ENCODE results near the gene EPS8L2.
A peak's percentile ranks its signal among the peaks of the same experiment; 100 is the strongest.

Gene EPS8L2

DNA sequence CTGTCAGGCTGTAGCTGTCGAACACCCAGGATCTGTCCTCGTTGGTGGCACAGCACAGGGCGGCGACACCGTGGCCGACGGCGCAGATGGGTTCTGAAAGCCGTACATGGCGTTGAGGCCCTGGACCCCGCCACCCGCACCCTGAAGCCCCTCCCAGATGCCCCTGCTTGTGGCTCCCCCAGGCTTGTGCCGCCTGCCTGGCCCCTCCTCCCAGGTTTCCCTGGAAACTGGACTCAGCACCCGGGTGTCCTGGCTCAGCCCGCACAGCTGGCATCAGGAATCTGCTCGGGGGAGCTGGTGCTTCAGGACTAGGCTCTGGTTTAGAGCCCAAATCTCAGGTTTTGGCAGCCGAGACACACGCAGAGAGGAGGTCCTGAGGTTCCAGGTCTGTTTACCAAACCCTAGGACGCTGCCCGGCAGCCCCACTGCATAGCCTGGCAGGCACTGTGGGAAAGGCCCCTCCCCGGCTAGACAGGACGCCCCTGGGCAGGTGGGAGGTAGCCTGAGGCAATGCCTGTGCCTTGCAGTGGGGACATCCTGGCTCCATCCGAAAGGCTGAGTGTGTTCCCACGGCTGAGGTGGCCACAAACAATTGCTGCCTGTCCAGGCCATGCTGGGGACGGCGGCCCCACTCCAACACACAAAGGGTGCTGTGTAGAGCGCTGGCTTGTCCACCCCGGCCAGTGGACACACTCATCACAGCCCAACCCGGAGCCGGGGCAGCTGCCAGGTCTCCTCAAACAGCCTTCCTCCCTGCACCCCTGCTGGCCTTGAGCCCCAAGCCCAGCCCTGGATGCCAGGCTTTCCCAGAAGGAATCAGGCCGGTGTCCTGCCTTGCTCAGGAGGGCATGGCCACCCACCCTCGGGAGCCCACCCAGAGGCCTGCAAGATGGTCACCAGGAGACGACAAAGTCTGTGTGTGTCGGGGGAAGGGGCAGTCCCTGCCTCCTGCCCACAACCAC lies 66.7 kb downstream of the EPS8L2 start:
- no peaks in the 10 kb centered on the region for H3K27me3 ChIP-seq
- H3K4me3 ChIP-seq (ENCODE audit: low read depth in 1 of 2, low read length in 1 of 2) = no peak overlapping the region
- peaks cover 11% of the 10 kb centered on the region in 2 experiments for H3K4me1 ChIP-seq (ENCODE audit: control insufficient read depth in 1 of 2, insufficient read depth in 1 of 2, low read depth in 1 of 2, low read length in 1 of 2)
- H3K9me3 ChIP-seq = no peaks in the 10 kb centered on the region
- H3K27ac ChIP-seq = no peak overlapping the region
- TF ChIP-seq, protein P1, sequence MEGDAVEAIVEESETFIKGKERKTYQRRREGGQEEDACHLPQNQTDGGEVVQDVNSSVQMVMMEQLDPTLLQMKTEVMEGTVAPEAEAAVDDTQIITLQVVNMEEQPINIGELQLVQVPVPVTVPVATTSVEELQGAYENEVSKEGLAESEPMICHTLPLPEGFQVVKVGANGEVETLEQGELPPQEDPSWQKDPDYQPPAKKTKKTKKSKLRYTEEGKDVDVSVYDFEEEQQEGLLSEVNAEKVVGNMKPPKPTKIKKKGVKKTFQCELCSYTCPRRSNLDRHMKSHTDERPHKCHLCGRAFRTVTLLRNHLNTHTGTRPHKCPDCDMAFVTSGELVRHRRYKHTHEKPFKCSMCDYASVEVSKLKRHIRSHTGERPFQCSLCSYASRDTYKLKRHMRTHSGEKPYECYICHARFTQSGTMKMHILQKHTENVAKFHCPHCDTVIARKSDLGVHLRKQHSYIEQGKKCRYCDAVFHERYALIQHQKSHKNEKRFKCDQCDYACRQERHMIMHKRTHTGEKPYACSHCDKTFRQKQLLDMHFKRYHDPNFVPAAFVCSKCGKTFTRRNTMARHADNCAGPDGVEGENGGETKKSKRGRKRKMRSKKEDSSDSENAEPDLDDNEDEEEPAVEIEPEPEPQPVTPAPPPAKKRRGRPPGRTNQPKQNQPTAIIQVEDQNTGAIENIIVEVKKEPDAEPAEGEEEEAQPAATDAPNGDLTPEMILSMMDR (IDR thresholded peaks at IDR 0.05) = no peak
- peaks cover 14% of the 10 kb centered on the region for H3K36me3 ChIP-seq

DNA sequence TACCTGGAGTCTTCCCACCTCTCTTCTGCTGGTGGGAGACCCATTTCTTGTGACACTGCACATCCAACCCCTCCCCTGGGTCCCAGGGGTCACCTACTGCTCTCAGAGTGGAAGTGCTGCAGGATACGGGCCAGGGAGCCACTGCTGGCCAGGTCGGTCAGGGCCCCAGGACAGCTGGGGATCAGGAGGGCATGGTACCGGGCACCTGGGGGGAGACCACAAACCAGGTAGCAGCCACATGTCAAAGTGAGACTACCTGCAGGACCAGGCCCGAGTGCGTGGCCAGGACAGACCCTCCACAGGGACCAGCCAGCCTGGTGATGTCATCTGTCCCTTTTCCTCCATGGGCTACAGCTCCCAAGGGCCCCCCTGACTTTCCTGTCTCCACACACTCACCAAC lies 67.4 kb downstream of the EPS8L2 start:
- TF ChIP-seq, protein P1 (IDR thresholded peaks at IDR 0.05) = no peak
- peaks cover 18% of the 10 kb centered on the region in 2 experiments for H3K4me1 ChIP-seq (ENCODE audit: control insufficient read depth in 1 of 2, insufficient read depth in 1 of 2, low read depth in 1 of 2, low read length in 1 of 2)

GRCh38 chr11:773830-774229 lies 67.8 kb downstream of the EPS8L2 start:
- H3K4me1 ChIP-seq (ENCODE audit: control insufficient read depth in 1 of 2, insufficient read depth in 1 of 2, low read depth in 1 of 2, low read length in 1 of 2) = peaks cover 20 to 22% of the 10 kb centered on the region in 2 experiments
- H3K36me3 ChIP-seq = peaks cover 14% of the 10 kb centered on the region
- TF ChIP-seq, protein P1 (IDR thresholded peaks at IDR 0.05) = no peak
- H3K27ac ChIP-seq = no peak overlapping the region
- no peak overlapping the region for H3K4me3 ChIP-seq (ENCODE audit: low read depth in 1 of 2, low read length in 1 of 2)
- H3K27me3 ChIP-seq = no peaks in the 10 kb centered on the region
- H3K9me3 ChIP-seq = no peaks in the 10 kb centered on the region

More for the DNA sequence above, 67.4 kb downstream of the EPS8L2 start:
- Histone ChIP-seq H3K36me3 (peaks cover 14% of the 10 kb centered on the region), H3K4me3 (ENCODE audit: low read depth in 1 of 2, low read length in 1 of 2) (no peak overlapping the region), H3K27ac (no peak overlapping the region), H3K27me3 (no peaks in the 10 kb centered on the region), H3K9me3 (no peaks in the 10 kb centered on the region)

GRCh38 chr11:774873-775592 lies 69.0 kb downstream of the EPS8L2 start:
- Histone ChIP-seq H3K4me3 (ENCODE audit: low read depth in 1 of 2, low read length in 1 of 2) (no peak overlapping the region), H3K4me1 (ENCODE audit: control insufficient read depth in 1 of 2, insufficient read depth in 1 of 2, low read depth in 1 of 2, low read length in 1 of 2) (peaks cover 20 to 21% of the 10 kb centered on the region in 2 experiments), H3K9me3 (no peaks in the 10 kb centered on the region), H3K27me3 (no peaks in the 10 kb centered on the region), H3K27ac (no peak overlapping the region), H3K36me3 (peaks cover 14% of the 10 kb centered on the region)
- TF ChIP-seq, protein P1 (IDR thresholded peaks at IDR 0.05) = no peak

DNA sequence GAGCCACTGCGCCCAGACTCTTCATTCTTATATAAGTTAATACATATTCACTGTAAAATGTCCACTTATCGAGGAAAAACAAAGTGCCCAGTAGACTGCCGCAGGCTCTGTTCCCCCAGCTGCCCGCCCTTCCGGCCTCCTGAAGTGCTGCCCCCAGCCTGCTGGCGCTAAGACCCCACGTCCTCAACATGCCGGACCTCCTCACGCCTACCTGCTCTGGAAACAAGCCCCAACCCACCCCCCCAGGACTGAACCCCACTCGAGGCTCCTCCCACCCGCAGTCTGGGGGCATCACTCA lies 70.2 kb downstream of the EPS8L2 start:
- Histone ChIP-seq H3K4me3 (ENCODE audit: low read depth in 1 of 2, low read length in 1 of 2) (peak overlapping the region; percentile 68 to 95), H3K36me3 (peaks cover 8% of the 10 kb centered on the region), H3K9me3 (no peaks in the 10 kb centered on the region), H3K4me1 (ENCODE audit: control insufficient read depth in 1 of 2, insufficient read depth in 1 of 2, low read depth in 1 of 2, low read length in 1 of 2) (peaks cover 20 to 21% of the 10 kb centered on the region in 2 experiments), H3K27ac (no peak overlapping the region), H3K27me3 (no peaks in the 10 kb centered on the region)
- TF ChIP-seq, protein P1 (IDR thresholded peaks at IDR 0.05) = no peak

Data from neutrophil (primary cell).